ENCODE data around the gene FXYD5.

The FXYD5 gene

GRCh38 chr19:35216016-35216832, 61.7 kb downstream of the FXYD5 start:
- DNase-seq (ENCODE audit: low spot score): no peak

GRCh38 chr19:35216833-35217648, 62.5 kb downstream of the FXYD5 start:
- DNase-seq (ENCODE audit: low spot score): no peak

- DNase-seq (ENCODE audit: low spot score): no peak
Measured at GRCh38 chr19:35217649-35217990, 63.1 kb downstream of the FXYD5 start.

GRCh38 chr19:35219008-35219407, 64.5 kb downstream of the FXYD5 start:
- DNase-seq (ENCODE audit: low spot score): no peak

Measured in cerebellar cortex (tissue), 1 donor.